Stimulated activated naive B cell treated with anti-CD40 and anti-IgM and Interleukin-4, amounts not matched to agents 10 μg/mL and 1 μg/mL and 100 μg/mL, for 72 hours (primary cell): Measurements from ENCODE around the gene PTK6.

Experiments used
- ATAC-seq, 2 donors: fragments of 150-1000 bp; cut with Tn5 transposase; replicated peaks; 2 replicates each; pipeline ENCODE4 v1.10.0; 2021; ENCODE audit warnings: moderate library complexity in 1 of 2
- DNase-seq: peaks from one replicate; pipeline ENCODE4 v3.0.0; 2021
- H3K27ac Mint-ChIP-seq: one replicate; pipeline ENCODE4 v1.8.0; 2022; ENCODE audit warnings: mild to moderate bottlenecking, mixed read lengths
- H3K27me3 Mint-ChIP-seq, 2 donors: one replicate each; pipeline ENCODE4 v1.8.0; 2022; ENCODE audit warnings: mixed read lengths in 2 of 2
- H3K36me3 Mint-ChIP-seq, 2 donors: one replicate each; pipeline ENCODE4 v1.8.0; 2022; ENCODE audit warnings: mixed read lengths in 2 of 2, mild to moderate bottlenecking in 1 of 2
- H3K4me1 Mint-ChIP-seq, 2 donors: one replicate each; pipeline ENCODE4 v1.8.0; 2022; ENCODE audit warnings: mixed read lengths in 2 of 2, mild to moderate bottlenecking in 1 of 2
- H3K4me3 Mint-ChIP-seq, 2 donors: one replicate each; pipeline ENCODE4 v1.8.0; 2022; ENCODE audit warnings: mild to moderate bottlenecking in 2 of 2, mixed read lengths in 2 of 2, moderate library complexity in 1 of 2
- H3K9me3 Mint-ChIP-seq, 2 donors: one replicate each; pipeline ENCODE4 v1.8.0; 2022; ENCODE audit warnings: mixed read lengths in 2 of 2, mild to moderate bottlenecking in 1 of 2

The PTK6 gene

DNA sequence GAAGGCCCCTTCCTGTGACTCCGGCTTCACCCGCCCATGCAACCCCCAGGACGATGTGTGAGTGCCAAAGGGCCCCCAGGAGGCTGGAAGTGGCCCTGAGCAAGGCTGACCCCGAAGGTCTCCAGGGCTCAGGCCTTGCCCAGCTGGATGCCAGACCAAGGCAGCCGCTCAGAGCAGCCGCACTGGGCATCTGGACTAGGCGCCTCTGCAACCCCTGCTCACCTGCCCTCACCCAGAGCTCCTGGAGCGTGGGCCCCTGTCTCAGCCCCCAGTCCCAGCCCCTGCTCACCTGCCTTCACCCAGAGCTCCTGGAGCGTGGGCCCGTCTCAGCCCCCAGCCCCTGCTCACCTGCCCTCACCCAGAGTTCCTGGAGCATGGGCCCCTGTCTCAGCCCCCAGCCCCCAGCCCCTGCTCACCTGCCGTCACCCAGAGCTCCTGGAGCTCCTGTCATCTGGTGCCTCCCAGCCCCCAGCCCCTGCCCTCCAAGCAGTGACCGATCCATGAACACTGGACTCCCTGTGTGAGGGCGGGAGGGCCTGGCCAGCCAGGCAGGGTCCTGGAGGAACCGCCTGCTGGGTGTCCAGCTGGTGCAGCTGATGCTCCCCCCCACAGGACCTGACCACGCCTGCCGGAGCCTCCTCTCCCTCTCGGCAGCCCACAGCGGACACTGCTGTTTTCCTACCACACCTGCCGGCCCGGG, 9.2 kb upstream of the PTK6 start:
- no peak for ATAC-seq
- Mint-ChIP-seq H3K36me3 (no peaks in the 10 kb centered on the region), H3K27ac (no peak overlapping the region), H3K4me1 (peaks cover 34 to 50% of the 10 kb centered on the region in 2 donors), H3K4me3 (no peak overlapping the region), H3K27me3 (peaks cover 7 to 24% of the 10 kb centered on the region in 2 donors), H3K9me3 (no peaks in the 10 kb centered on the region)
- DNase-seq: no peak

GRCh38 chr20:63545814-63546213, 8.6 kb upstream of the PTK6 start:
- DNase-seq (no peak), ATAC-seq (no peak)
- Mint-ChIP-seq H3K36me3 (no peaks in the 10 kb centered on the region), H3K27me3 (peaks cover 7 to 24% of the 10 kb centered on the region in 2 donors), H3K27ac (no peak overlapping the region), H3K9me3 (no peaks in the 10 kb centered on the region), H3K4me3 (no peak overlapping the region), H3K4me1 (peaks cover 31 to 50% of the 10 kb centered on the region in 2 donors)

- no peak overlapping the region for H3K4me3 Mint-ChIP-seq
- ATAC-seq (no peak), DNase-seq (no peak)
- no peaks in the 10 kb centered on the region for H3K36me3 Mint-ChIP-seq
- H3K27ac Mint-ChIP-seq: no peak overlapping the region
- H3K4me1 Mint-ChIP-seq: peaks cover 33 to 52% of the 10 kb centered on the region in 2 donors
- peaks cover 5 to 21% of the 10 kb centered on the region in 2 donors for H3K27me3 Mint-ChIP-seq
- H3K9me3 Mint-ChIP-seq: no peaks in the 10 kb centered on the region
Measured at GRCh38 chr20:63544958-63545516, 7.9 kb upstream of the PTK6 start.

DNA sequence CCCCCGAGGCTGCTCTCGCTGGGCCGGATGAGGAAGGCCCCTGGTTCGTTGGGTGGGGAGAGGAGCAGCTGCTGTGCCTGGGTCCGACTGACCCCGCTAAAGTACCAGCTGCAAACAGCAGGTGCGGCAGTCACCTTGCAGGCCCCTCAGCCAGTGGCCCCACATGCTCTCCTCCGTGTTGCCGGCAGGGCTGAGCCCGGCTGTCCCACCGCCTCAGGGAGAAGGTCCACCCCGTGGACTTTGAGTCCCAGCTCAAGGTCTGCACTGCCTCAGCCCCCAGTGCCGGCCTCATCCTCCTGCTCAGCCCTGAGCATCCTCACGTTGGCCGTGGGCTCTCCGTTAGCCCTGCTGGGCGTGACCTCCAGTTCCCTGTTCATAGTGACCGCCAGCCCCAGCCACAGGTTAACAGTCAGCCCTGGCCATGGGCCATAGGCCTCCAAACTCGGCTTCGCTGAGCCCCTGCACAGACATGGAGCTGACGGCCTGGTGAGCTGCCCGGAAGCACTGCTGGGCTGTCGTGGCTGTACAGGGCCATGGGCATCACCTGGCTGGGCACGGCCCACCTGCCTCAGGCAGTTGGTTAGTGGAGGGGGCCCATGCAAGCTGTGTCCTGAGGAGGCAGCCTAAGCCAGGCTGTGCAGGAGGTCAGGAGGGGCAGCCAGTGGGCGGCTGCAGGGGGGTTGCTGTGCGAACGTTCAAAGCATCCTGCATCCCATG, 7.2 kb upstream of the PTK6 start:
- Mint-ChIP-seq H3K36me3 (no peaks in the 10 kb centered on the region), H3K4me3 (no peak overlapping the region), H3K9me3 (no peaks in the 10 kb centered on the region), H3K27me3 (peaks cover 3 to 14% of the 10 kb centered on the region in 2 donors), H3K4me1 (peaks cover 31 to 48% of the 10 kb centered on the region in 2 donors), H3K27ac (no peak overlapping the region)
- no peak for DNase-seq
- ATAC-seq: no peak

DNA sequence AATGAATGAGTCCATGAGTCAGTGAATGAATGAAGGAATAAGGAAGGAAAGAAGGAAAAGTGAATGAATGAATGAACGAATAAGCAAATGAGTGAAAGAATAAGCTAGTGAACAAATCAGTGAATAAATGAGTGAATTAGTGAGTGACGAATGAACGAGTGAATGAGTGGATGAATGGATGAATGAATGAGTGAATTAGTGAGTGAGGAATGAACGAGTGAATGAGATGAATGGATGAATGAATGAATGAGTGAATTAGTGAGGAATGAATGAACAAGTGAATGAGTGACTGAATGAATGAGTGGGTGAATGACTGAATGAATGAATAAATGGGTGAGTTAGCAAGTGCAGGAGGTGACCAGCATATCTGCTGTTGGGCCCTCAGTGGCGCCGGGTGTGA, 6.6 kb upstream of the PTK6 start:
- DNase-seq (no peak), ATAC-seq (no peak)
- H3K36me3 Mint-ChIP-seq: no peaks in the 10 kb centered on the region
- peaks cover 3 to 10% of the 10 kb centered on the region in 2 donors for H3K27me3 Mint-ChIP-seq
- H3K4me3 Mint-ChIP-seq: no peak overlapping the region
- H3K4me1 Mint-ChIP-seq: peaks cover 33 to 51% of the 10 kb centered on the region in 2 donors
- H3K27ac Mint-ChIP-seq: no peak overlapping the region
- no peaks in the 10 kb centered on the region for H3K9me3 Mint-ChIP-seq

DNA sequence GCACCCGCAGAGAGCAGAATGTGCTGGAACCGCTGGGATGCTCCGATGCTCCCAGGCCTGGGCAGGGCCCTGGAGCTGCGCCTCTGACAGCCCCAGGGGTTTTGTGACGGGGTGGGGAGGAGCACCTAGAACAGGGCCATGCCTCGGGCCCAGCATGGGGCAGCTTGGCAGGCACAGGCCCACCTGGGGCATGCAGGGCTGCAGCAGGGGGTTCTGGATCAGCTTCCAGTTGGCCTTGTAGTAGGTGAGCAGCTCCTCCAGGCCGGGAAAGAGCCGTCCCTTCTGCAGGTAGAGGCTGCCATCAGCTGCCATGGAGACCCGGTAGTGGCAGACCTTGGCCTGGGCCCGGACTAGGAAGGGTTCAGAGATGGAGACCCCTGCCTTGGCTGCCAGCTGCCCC, 6.0 kb upstream of the PTK6 start:
- no peaks in the 10 kb centered on the region for H3K9me3 Mint-ChIP-seq
- peaks cover 30 to 57% of the 10 kb centered on the region in 2 donors for H3K4me1 Mint-ChIP-seq
- peaks cover 0 to 7% of the 10 kb centered on the region in 2 donors for H3K27me3 Mint-ChIP-seq
- H3K4me3 Mint-ChIP-seq: peak overlapping the region in 1 of 2 donors; percentile 37
- peak; percentile 7 to 26 for ATAC-seq
- peak overlapping the region; percentile 70 for H3K27ac Mint-ChIP-seq
- no peaks in the 10 kb centered on the region for H3K36me3 Mint-ChIP-seq
- no peak for DNase-seq

DNA sequence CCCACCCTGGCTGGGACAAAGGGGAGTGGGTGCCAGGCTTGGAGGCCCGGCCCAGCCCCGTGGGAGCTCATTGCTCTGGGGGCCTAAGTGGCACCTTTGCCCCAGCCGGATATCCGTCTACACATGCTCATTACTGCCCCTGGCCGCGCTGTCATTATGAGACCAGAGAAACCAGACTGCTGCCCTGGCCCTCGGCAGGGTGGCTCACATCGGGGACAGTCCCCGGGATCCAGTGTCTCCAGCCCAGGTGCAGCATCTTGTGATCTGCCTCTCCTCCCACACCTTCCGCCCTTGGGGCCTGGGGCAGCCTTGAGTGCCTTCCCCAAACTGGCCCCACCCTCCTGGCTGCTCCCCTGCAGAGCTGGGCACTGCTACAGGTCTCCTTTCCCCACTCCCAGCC, 5.5 kb upstream of the PTK6 start:
- Mint-ChIP-seq H3K27ac (peak overlapping the region; percentile 70), H3K4me1 (peaks cover 32 to 61% of the 10 kb centered on the region in 2 donors), H3K4me3 (peak overlapping the region in 1 of 2 donors; percentile 37), H3K27me3 (peaks cover 0 to 7% of the 10 kb centered on the region in 2 donors), H3K9me3 (no peaks in the 10 kb centered on the region), H3K36me3 (no peaks in the 10 kb centered on the region)
- peak; percentile 71 for DNase-seq
- ATAC-seq: peak; percentile 40 to 59

GRCh38 chr20:63542031-63542559, 4.9 kb upstream of the PTK6 start:
- Mint-ChIP-seq H3K4me1 (peaks cover 36 to 66% of the 10 kb centered on the region in 2 donors), H3K27ac (no peak overlapping the region), H3K27me3 (peaks cover 0 to 7% of the 10 kb centered on the region in 2 donors), H3K9me3 (no peaks in the 10 kb centered on the region), H3K4me3 (peak overlapping the region; percentile 21 to 46), H3K36me3 (no peaks in the 10 kb centered on the region)
- DNase-seq (no peak), ATAC-seq (no peak)

- DNase-seq (no peak), ATAC-seq (no peak)
- Mint-ChIP-seq H3K4me1 (peaks cover 36 to 66% of the 10 kb centered on the region in 2 donors), H3K27ac (no peak overlapping the region), H3K4me3 (no peak overlapping the region), H3K9me3 (no peaks in the 10 kb centered on the region), H3K27me3 (no peaks in the 10 kb centered on the region), H3K36me3 (no peaks in the 10 kb centered on the region)
Measured at GRCh38 chr20:63541371-63541770, 4.2 kb upstream of the PTK6 start.

DNA sequence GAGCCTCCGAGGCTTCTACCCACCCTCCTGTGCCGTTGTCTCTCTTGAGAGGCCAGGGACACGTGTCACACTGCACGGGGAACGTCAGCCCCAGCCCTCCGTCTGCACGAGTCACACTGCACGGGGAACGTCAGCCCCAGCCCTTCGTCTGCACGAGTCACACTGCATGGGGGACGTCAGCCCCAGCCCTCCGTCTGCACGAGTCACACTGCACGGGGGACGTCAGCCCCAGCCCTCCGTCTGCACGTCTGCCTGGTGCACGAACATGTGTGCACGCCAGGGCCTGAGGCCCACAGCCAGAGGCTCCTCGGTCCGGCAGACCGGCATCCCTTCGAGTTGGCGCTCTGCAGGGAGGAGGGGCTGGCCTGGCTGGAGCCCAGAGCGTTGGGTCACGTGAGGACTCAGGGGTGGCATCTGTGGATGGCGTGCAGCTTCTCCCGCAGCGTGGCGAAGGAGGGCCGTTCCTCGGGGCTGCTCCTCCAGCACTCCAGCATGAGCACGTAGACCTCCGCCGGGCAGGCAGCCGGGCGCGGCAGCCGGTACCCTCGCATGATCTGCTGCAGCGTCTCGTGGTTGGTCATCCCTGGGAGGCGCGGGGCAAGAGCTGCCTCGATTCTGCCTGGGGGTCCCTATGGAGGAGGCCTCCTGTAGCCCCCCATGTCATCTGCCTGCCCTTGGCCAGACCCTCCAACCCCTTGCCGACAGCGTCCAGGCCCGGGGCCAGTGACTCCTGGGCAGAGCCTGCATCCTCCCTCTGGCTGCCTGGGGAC, 3.4 kb upstream of the PTK6 start:
- H3K4me3 Mint-ChIP-seq: no peak overlapping the region
- no peaks in the 10 kb centered on the region for H3K36me3 Mint-ChIP-seq
- DNase-seq: no peak
- H3K9me3 Mint-ChIP-seq: no peaks in the 10 kb centered on the region
- peaks cover 39 to 62% of the 10 kb centered on the region in 2 donors for H3K4me1 Mint-ChIP-seq
- ATAC-seq: no peak
- peak overlapping the region; percentile 62 for H3K27ac Mint-ChIP-seq
- H3K27me3 Mint-ChIP-seq: no peaks in the 10 kb centered on the region

GRCh38 chr20:63539441-63540370, 2.5 kb upstream of the PTK6 start:
- H3K9me3 Mint-ChIP-seq: no peaks in the 10 kb centered on the region
- peaks cover 34 to 53% of the 10 kb centered on the region in 2 donors for H3K4me1 Mint-ChIP-seq
- H3K27ac Mint-ChIP-seq: no peak overlapping the region
- H3K4me3 Mint-ChIP-seq: no peak overlapping the region
- DNase-seq (no peak), ATAC-seq (no peak)
- H3K27me3 Mint-ChIP-seq: no peaks in the 10 kb centered on the region
- H3K36me3 Mint-ChIP-seq: no peaks in the 10 kb centered on the region

- peaks cover 34 to 50% of the 10 kb centered on the region in 2 donors for H3K4me1 Mint-ChIP-seq
Measured at GRCh38 chr20:63539092-63539430, 1.9 kb upstream of the PTK6 start.

More at GRCh38 chr20:63539092-63539430, 1.9 kb upstream of the PTK6 start:
- no peak for ATAC-seq
- Mint-ChIP-seq H3K36me3 (no peaks in the 10 kb centered on the region), H3K9me3 (no peaks in the 10 kb centered on the region), H3K4me3 (no peak overlapping the region), H3K27me3 (no peaks in the 10 kb centered on the region), H3K27ac (no peak overlapping the region)
- no peak for DNase-seq
